GM10248 (cell line): ENCODE measurements around the gene ZZZ3.

Experiments used
- CTCF ChIA-PET: fragments of 300-600 bp; sonication (Branson Sonifier 250); formaldehyde crosslinking; extraction: SDS; loops from one replicate; lab custom pipeline; 2021; ENCODE audit warnings: antibody characterized with exemption; lab: Yijun Ruan, JAX
- POLR2A ChIA-PET: fragments of 350-650 bp; sonication (Branson Sonifier 250); formaldehyde crosslinking; extraction: SDS; loops from one replicate; lab custom pipeline; 2020; ENCODE audit warnings: antibody characterized with exemption; lab: Yijun Ruan, JAX
- DNase-seq: peaks from one replicate; pipeline ENCODE4 v3.0.0; 2012; ENCODE audit errors: extremely low spot score
- CTCF ChIP-seq: IDR thresholded peaks from 2 replicates; pipeline ENCODE4 v1.5.1; 2012; ENCODE audit warnings: mild to moderate bottlenecking, low read depth; ENCODE audit errors: extremely low read depth, missing control alignments, control extremely low read depth

Gene ZZZ3

GRCh38 chr1:77682460-77683159 lies at the start of gene ZZZ3:
TSS of gene ZZZ3 (minus strand) at chr1:77682658. CDS start at chr1:77633354, 49,304 bp downstream.
- ChIA-PET CTCF (interaction anchor here (0.7 to 3.2 kb wide), 10 partner anchors 9 to 97 kb away, joined by 3 to 15 read pairs (median 4); no protein-coding TSS in a partner anchor), POLR2A (interaction anchor here (0.8 to 1.2 kb wide), 3 partner anchors 296 to 1896 kb away, joined by 5 to 15 read pairs (median 7); partner anchors contain the start of genes DNAJB4 and FUBP1)
- peak; percentile 87 for DNase-seq
- no peak for TF ChIP-seq CTCF

- no peak for TF ChIP-seq CTCF
- no peak for DNase-seq
- POLR2A ChIA-PET = no interaction called here
- CTCF ChIA-PET = interaction anchor here (1.1 to 2.4 kb wide), 2 partner anchors 11 to 18 kb away, joined by 3 to 6 read pairs; no protein-coding TSS in a partner anchor
Measured at GRCh38 chr1:77732090-77732489, 49.6 kb upstream of the ZZZ3 start.

GRCh38 chr1:77725706-77726105 lies 43.2 kb upstream of the ZZZ3 start:
- CTCF ChIA-PET = no interaction called here
- TF ChIP-seq CTCF = no peak
- no peak for DNase-seq
- POLR2A ChIA-PET = no interaction called here

GRCh38 chr1:77718181-77718580 lies 35.7 kb upstream of the ZZZ3 start:
- TF ChIP-seq CTCF = no peak
- ChIA-PET CTCF (no interaction called here), POLR2A (no interaction called here)
- DNase-seq = no peak

GRCh38 chr1:77716065-77716464 lies 33.6 kb upstream of the ZZZ3 start:
- CTCF ChIA-PET = no interaction called here
- TF ChIP-seq CTCF = no peak
- POLR2A ChIA-PET = no interaction called here
- no peak for DNase-seq

GRCh38 chr1:77709727-77710126 lies 27.3 kb upstream of the ZZZ3 start:
- CTCF ChIA-PET = interaction anchor here (1.0 to 1.2 kb wide), 2 partner anchors 12 to 17 kb away, joined by 3 to 4 read pairs; no protein-coding TSS in a partner anchor
- POLR2A ChIA-PET = no interaction called here
- TF ChIP-seq CTCF = no peak
- no peak for DNase-seq
